Measurements from ENCODE around the gene IP6K1. TPM values are rescaled to one million over a fixed set of nuclear protein-coding genes. Genes with fewer than 3 reads are reported as not detected.

The IP6K1 gene
- total RNA-seq, 3 donors from 2014 or later, result 24.8 to 45.9 (median 45.8) TPM

DNA sequence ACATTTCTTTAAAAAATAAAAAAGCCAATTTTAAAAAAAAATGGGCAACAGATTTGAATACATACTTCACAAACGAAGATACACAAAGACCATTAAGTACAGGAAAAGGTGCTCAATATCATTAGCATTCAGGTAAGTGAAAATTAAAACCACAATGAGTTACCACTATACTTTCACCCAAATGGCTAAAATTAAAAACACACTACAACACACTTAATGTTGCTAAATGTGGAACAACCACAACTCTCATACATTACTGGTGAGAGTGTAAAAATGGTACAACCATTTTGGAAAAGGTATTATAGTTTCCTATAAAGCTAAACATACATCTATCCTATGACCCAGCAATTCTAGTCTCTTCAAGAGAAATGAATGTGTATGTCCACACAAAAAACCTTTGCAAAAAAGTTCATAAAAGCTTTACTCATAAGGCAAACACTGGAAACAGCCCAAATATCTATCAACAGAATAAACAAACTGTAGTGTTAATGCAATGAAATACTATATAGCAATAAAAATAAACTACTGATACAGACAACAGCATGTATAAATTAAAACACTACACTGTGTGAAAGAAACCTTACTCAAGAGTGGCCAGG, 14.9 kb downstream of the IP6K1 start:
- no peak for TF ChIP-seq POLR2A (IDR thresholded peaks at IDR 0.05)
- TF ChIP-seq POLR2AphosphoS5 (IDR thresholded peaks at IDR 0.05), result no peak
- no peak for TF ChIP-seq CTCF (IDR thresholded peaks at IDR 0.05)
- Histone ChIP-seq H3K4me3 (no peak overlapping the region), H3K36me3 (no peaks in the 10 kb centered on the region), H3K9me3 (no peaks in the 10 kb centered on the region), H3K27me3 (no peaks in the 10 kb centered on the region), H3K4me1 (no peaks in the 10 kb centered on the region), H3K27ac (no peak overlapping the region)
- DNase-seq (ENCODE audit: low spot score in 2 of 2), result no peak
- intact Hi-C loops (cut with DNase I; ENCODE audit: low total_unique reads), result no loop called here

DNA sequence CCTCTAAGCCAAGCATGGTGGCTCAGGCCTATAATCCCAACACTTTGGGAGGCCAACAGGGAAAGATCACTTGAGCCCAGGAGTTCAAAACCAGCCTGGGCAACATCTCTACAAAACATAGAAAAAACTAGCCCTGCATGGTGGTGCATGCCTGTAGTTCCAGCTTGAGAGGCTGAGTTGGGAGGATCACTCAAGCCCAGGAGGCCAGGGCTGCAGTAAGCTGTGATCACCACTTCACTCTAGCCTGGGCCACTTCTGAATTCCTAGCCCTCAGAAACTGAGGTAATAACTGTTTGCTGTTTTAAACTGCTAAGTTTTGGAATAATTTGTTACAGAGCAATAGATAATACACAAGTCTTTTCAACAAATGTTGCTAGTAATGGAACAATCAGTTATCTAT, 16.4 kb downstream of the IP6K1 start:
- H3K27ac ChIP-seq, result no peak overlapping the region
- H3K4me1 ChIP-seq, result no peaks in the 10 kb centered on the region
- no peaks in the 10 kb centered on the region for H3K36me3 ChIP-seq
- no peak for DNase-seq (ENCODE audit: low spot score in 2 of 2)
- no peaks in the 10 kb centered on the region for H3K27me3 ChIP-seq
- H3K9me3 ChIP-seq, result no peaks in the 10 kb centered on the region
- TF ChIP-seq POLR2AphosphoS5 (IDR thresholded peaks at IDR 0.05) (no peak), CTCF (IDR thresholded peaks at IDR 0.05) (no peak), POLR2A (IDR thresholded peaks at IDR 0.05) (no peak)
- no peak overlapping the region for H3K4me3 ChIP-seq
- intact Hi-C loops (cut with DNase I; ENCODE audit: low total_unique reads), result no loop called here

DNA sequence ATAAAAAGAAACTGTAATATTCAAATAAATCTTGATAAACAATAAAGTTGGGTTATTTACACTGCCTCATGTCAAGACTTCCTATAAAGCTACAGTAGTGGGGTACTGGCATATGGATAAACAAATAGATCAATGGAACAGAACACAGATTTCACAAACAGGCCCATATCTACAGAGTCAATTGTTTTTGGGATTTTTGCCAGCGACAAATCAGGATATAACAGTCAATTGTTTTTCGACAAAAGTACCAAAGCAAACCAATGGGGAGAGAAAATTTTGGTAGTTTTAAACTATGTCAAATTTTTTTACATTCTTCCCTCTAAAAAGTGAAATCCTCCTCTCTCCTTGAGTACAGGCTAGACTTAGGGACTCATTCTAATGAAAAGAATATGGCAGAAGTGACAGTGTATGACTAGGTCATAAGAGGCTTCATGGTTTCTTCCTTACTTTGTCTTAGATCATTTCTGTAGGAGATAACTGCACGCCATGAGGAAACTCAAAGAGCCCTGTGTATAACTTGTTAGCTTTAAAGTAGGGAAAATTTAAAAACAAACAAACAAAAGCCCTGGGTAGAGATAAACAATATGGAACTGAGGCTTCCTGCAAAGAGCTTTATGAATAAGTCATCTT, 16.9 kb downstream of the IP6K1 start:
- no peak for DNase-seq (ENCODE audit: low spot score in 2 of 2)
- Histone ChIP-seq H3K36me3 (no peaks in the 10 kb centered on the region), H3K27me3 (no peaks in the 10 kb centered on the region), H3K9me3 (no peaks in the 10 kb centered on the region), H3K4me1 (no peaks in the 10 kb centered on the region), H3K4me3 (no peak overlapping the region), H3K27ac (no peak overlapping the region)
- intact Hi-C loops (cut with DNase I; ENCODE audit: low total_unique reads), result no loop called here
- TF ChIP-seq CTCF (IDR thresholded peaks at IDR 0.05) (no peak), POLR2AphosphoS5 (IDR thresholded peaks at IDR 0.05) (no peak), POLR2A (IDR thresholded peaks at IDR 0.05) (no peak)

GRCh38 chr3:49763981-49764380, 22.4 kb downstream of the IP6K1 start:
- H3K27me3 ChIP-seq, result no peaks in the 10 kb centered on the region
- no peak overlapping the region for H3K4me3 ChIP-seq
- H3K4me1 ChIP-seq, result no peaks in the 10 kb centered on the region
- intact Hi-C loops (cut with DNase I; ENCODE audit: low total_unique reads), result no loop called here
- DNase-seq (ENCODE audit: low spot score in 2 of 2), result no peak
- H3K9me3 ChIP-seq, result no peaks in the 10 kb centered on the region
- no peak overlapping the region for H3K27ac ChIP-seq
- no peak for TF ChIP-seq POLR2AphosphoS5 (IDR thresholded peaks at IDR 0.05)
- TF ChIP-seq CTCF (IDR thresholded peaks at IDR 0.05), result no peak
- no peak for TF ChIP-seq POLR2A (IDR thresholded peaks at IDR 0.05)
- H3K36me3 ChIP-seq, result no peaks in the 10 kb centered on the region

GRCh38 chr3:49761661-49762060, 24.7 kb downstream of the IP6K1 start:
- Histone ChIP-seq H3K4me3 (no peak overlapping the region), H3K27ac (no peak overlapping the region), H3K9me3 (no peaks in the 10 kb centered on the region), H3K4me1 (no peaks in the 10 kb centered on the region), H3K27me3 (no peaks in the 10 kb centered on the region), H3K36me3 (no peaks in the 10 kb centered on the region)
- intact Hi-C loops (cut with DNase I; ENCODE audit: low total_unique reads), result no loop called here
- DNase-seq (ENCODE audit: low spot score in 2 of 2), result no peak
- TF ChIP-seq POLR2AphosphoS5 (IDR thresholded peaks at IDR 0.05) (no peak), CTCF (IDR thresholded peaks at IDR 0.05) (no peak), POLR2A (IDR thresholded peaks at IDR 0.05) (no peak)

Data from breast epithelium (tissue), 4 donors.